ENCODE results near the gene MOSMO. TPM values are rescaled to one million over a fixed set of nuclear protein-coding genes. Genes with fewer than 3 reads are reported as not detected.
A peak's percentile ranks its signal among the peaks of the same experiment; 100 is the strongest.

MOSMO gene
- total and polyA plus RNA-seq, 10 of the 15 experiments (the other 5 are each of a cell fraction or from before 2014, with no cell fraction given): 1.7 to 26.7 (median 12.2) TPM

GRCh38 chr16:22034503-22034902, 26.6 kb downstream of the MOSMO start:
- no peaks in the 10 kb centered on the region for H4K20me1 ChIP-seq (ENCODE audit: control insufficient read depth, insufficient read depth)
- in situ Hi-C loops (cut with MboI): no loop called here
- no peak overlapping the region for H3K9ac ChIP-seq (ENCODE audit: control insufficient read depth, insufficient read depth, low read length)
- FAIRE-seq (no peak), DNase-seq (ENCODE audit: low read depth, low spot score) (no peak), ATAC-seq (no peak; the same call in 2 of the 3 replicates)
- H3K4me1 ChIP-seq (ENCODE audit: control insufficient read depth, insufficient read depth, low read length): peaks cover 5% of the 10 kb centered on the region
- BruUV-seq (replicated peaks): no TSS peak
- ChIA-PET SMC1A (ENCODE audit: uncharacterized antibody, unreplicated experiment) (interaction anchor here (0.6 to 1.9 kb wide), 9 partner anchors 8 to 154 kb away, joined by 3 to 6 read pairs (median 3); no protein-coding TSS in a partner anchor), RAD21 (ENCODE audit: unreplicated experiment) (interaction anchor here (0.7 to 2.3 kb wide), 4 partner anchors 25 to 43 kb away, joined by 3 to 10 read pairs (median 4); no protein-coding TSS in a partner anchor), POLR2A (interaction anchor here (0.7 kb wide), 4 partner anchors 10 to 52 kb away, joined by 3 to 4 read pairs (median 3); no protein-coding TSS in a partner anchor), CTCF (interaction anchor here (0.7 to 1.1 kb wide), 2 partner anchors 43 to 175 kb away, joined by 3 to 4 read pairs; no protein-coding TSS in a partner anchor)
- TF ChIP-seq HDAC6 (IDR thresholded peaks at IDR 0.05; ENCODE audit: unreplicated experiment) (no peak), NR2C1 (IDR thresholded peaks at IDR 0.05) (no peak), SREBF1 (IDR thresholded peaks at IDR 0.05; ENCODE audit: low read length) (no peak), STAT3 (IDR thresholded peaks at IDR 0.05; ENCODE audit: low read depth, low read length) (no peak), SP1 (IDR thresholded peaks at IDR 0.05; ENCODE audit: low read depth, low read length) (no peak), ELK1 (IDR thresholded peaks at IDR 0.05; ENCODE audit: low read depth, low read length) (no peak), DPF2 (IDR thresholded peaks at IDR 0.05) (no peak), STAT1 (conservative IDR thresholded peaks at IDR 0.05) (no peak)
- no peaks in the 10 kb centered on the region; the same call in none of the 3 replicates for H3K9me3 ChIP-seq (replicated peaks; ENCODE audit: control insufficient read depth, insufficient read depth, low read length)
- no peak overlapping the region for H2AFZ ChIP-seq (ENCODE audit: control insufficient read depth, low read depth, low read length)
- no peak overlapping the region for H3K27ac ChIP-seq (ENCODE audit: control insufficient read depth, insufficient read depth)
- H3K4me3 ChIP-seq: no peak overlapping the region
- intact Hi-C loops (cut with micrococcal nuclease; ENCODE audit: unreplicated experiment): no loop called here
- WGBS (ENCODE audit: insufficient coverage, insufficient replicate concordance, low lambda C conversion rate, missing lambda C conversion rate): 89% methylated on average over 3 of the region's 3 CpGs
- peak overlapping the region; percentile 87; the same call in 1 of the 2 replicates for H3K4me2 ChIP-seq (ENCODE audit: control insufficient read depth, insufficient read depth)
- H3K27me3 ChIP-seq (replicated peaks in 1 of 2; ENCODE audit: control insufficient read depth in 2 of 2, insufficient read depth in 2 of 2, low read length in 1 of 2): no peaks in the 10 kb centered on the region
- H3K79me2 ChIP-seq (ENCODE audit: control insufficient read depth, insufficient read depth, low read length): no peaks in the 10 kb centered on the region
- no peaks in the 10 kb centered on the region; a peak in 1 of 4 replicates for H3K36me3 ChIP-seq (ENCODE audit: control insufficient read depth in 2 of 2, insufficient read depth in 2 of 2, low read length in 1 of 2)
